ENCODE results near the gene XXYLT1.

- TF ChIP-seq ZNF155 (tag by site-specific recombination; IDR thresholded peaks at IDR 0.05) (no peak), PRDM10 (tag by site-specific recombination; IDR thresholded peaks at IDR 0.05) (no peak), GLI4 (tag by site-specific recombination; IDR thresholded peaks at IDR 0.05) (no peak)
- TF ChIP-seq, protein P1, sequence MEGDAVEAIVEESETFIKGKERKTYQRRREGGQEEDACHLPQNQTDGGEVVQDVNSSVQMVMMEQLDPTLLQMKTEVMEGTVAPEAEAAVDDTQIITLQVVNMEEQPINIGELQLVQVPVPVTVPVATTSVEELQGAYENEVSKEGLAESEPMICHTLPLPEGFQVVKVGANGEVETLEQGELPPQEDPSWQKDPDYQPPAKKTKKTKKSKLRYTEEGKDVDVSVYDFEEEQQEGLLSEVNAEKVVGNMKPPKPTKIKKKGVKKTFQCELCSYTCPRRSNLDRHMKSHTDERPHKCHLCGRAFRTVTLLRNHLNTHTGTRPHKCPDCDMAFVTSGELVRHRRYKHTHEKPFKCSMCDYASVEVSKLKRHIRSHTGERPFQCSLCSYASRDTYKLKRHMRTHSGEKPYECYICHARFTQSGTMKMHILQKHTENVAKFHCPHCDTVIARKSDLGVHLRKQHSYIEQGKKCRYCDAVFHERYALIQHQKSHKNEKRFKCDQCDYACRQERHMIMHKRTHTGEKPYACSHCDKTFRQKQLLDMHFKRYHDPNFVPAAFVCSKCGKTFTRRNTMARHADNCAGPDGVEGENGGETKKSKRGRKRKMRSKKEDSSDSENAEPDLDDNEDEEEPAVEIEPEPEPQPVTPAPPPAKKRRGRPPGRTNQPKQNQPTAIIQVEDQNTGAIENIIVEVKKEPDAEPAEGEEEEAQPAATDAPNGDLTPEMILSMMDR (tag by site-specific recombination; IDR thresholded peaks at IDR 0.05): no peak
These were observed 207.3 kb downstream of the XXYLT1 start for GRCh38 chr3:195063581-195064193.

Data from HEK293 (cell line).